Endothelial cell of umbilical vein (primary cell): ENCODE data around the gene NUDT6. TPM values are rescaled to one million over a fixed set of nuclear protein-coding genes. Genes with fewer than 3 reads are reported as not detected.

Experiments
- BruUV-seq: library from RNA; stranded (reverse); fragments of 400-500 nt; replicated peaks from 2 replicates; lab custom pipeline; 2021; lab: Mats Ljungman, UMichigan
- CTCF ChIA-PET: fragments of 300-600, 350-600 bp; sonication (Branson Sonifier 250); formaldehyde crosslinking; loops from one replicate; lab custom pipeline; 2021; ENCODE audit warnings: antibody characterized with exemption, inconsistent platforms; lab: Charles Lee
- POLR2A ChIA-PET: fragments of 300-600, 350-600 bp; sonication (Branson Sonifier 250); formaldehyde crosslinking; loops from one replicate; lab custom pipeline; 2021; ENCODE audit warnings: antibody characterized with exemption, inconsistent platforms; lab: Charles Lee
- DNase-seq: peaks from one replicate; pipeline ENCODE4 v3.0.0-alpha.2; 2011; ENCODE audit warnings: low read depth, low spot score
- FAIRE-seq: peaks from 2 replicates; lab custom pipeline; 2011; peaks lifted over from hg19 to GRCh38; lab: Jason Lieb, UNC
- H2AFZ ChIP-seq: 2 replicates; pipeline ENCODE4 v1.6.0; 2012; ENCODE audit warnings: low read depth, low read length, control low read depth, inconsistent platforms
- H3K27ac ChIP-seq: 2 replicates; pipeline ENCODE4 v1.5.1; 2011; ENCODE audit warnings: low read depth, mild to moderate bottlenecking, control low read depth, low read length, moderate library complexity; ENCODE audit not compliant: insufficient read depth
- H3K27me3 ChIP-seq, 2 experiments: 2 replicates each; pipeline versions ENCODE4 v1.6.0 to v1.6.1; 2011; ENCODE audit warnings: low read length in 2 of 2, mixed read lengths in 1 of 2; ENCODE audit not compliant: control insufficient read depth in 2 of 2, insufficient read depth in 2 of 2
- H3K36me3 ChIP-seq, 2 experiments: 2 replicates in 1 of 2; 3 replicates in 1 of 2; pipeline ENCODE4 v1.5.1; 2011; ENCODE audit warnings: low read length in 2 of 2, mild to moderate bottlenecking in 1 of 2, moderate library complexity in 1 of 2; ENCODE audit not compliant: control insufficient read depth in 2 of 2, insufficient read depth in 2 of 2; ENCODE audit errors: extremely low read depth in 1 of 2
- H3K4me1 ChIP-seq: 3 replicates; pipeline ENCODE4 v1.5.1; 2011; ENCODE audit warnings: mild to moderate bottlenecking, low read length; ENCODE audit not compliant: control insufficient read depth, insufficient read depth; ENCODE audit errors: extremely low read depth
- H3K4me2 ChIP-seq: 2 replicates; pipeline ENCODE4 v1.6.1; 2011; ENCODE audit warnings: low read length, control low read depth, mixed read lengths; ENCODE audit not compliant: insufficient read depth
- H3K4me3 ChIP-seq, 3 experiments: fragments of 200-600 bp in 1 of 3; sonication (generic), shearing (Covaris generic) in 1 of 3; replicated peaks in 1 of 3; 2 replicates each; pipeline ENCODE4 v1.5.1; 2011 to 2016; ENCODE audit warnings: control low read depth in 3 of 3, low read length in 3 of 3, mild to moderate bottlenecking in 2 of 3, inconsistent platforms in 1 of 3, low read depth in 1 of 3, moderate library complexity in 1 of 3; ENCODE audit not compliant: insufficient read depth in 1 of 3
- H3K79me2 ChIP-seq: 2 replicates; pipeline ENCODE4 v1.6.0; 2012; ENCODE audit warnings: low read length, inconsistent platforms; ENCODE audit not compliant: control insufficient read depth, insufficient read depth
- H3K9ac ChIP-seq: replicated peaks from 2 replicates; pipeline ENCODE3; 2011; ENCODE audit warnings: low read length, control low read depth; ENCODE audit not compliant: insufficient read depth; ENCODE audit errors: extremely low read depth
- H3K9me1 ChIP-seq: replicated peaks from 3 replicates; pipeline ENCODE4 v1.6.0; 2011; ENCODE audit warnings: mild to moderate bottlenecking, low read length; ENCODE audit not compliant: control insufficient read depth, insufficient read depth; ENCODE audit errors: extremely low read depth
- H3K9me3 ChIP-seq: replicated peaks from 2 replicates; pipeline ENCODE4 v1.5.1; 2012; ENCODE audit warnings: low read length, inconsistent platforms; ENCODE audit not compliant: control insufficient read depth, insufficient read depth
- H4K20me1 ChIP-seq: replicated peaks from 2 replicates; pipeline ENCODE3; 2011; ENCODE audit warnings: mild to moderate bottlenecking, low read length; ENCODE audit not compliant: control insufficient read depth, insufficient read depth; ENCODE audit errors: extremely low read depth
- FOS ChIP-seq: IDR thresholded peaks from 2 replicates; pipeline ENCODE4 v1.6.1; 2011; ENCODE audit warnings: mild to moderate bottlenecking, low read length, moderate library complexity, borderline replicate concordance; ENCODE audit not compliant: insufficient read depth
- POLR2AphosphoS5 ChIP-seq: IDR thresholded peaks from 2 replicates; pipeline ENCODE4 v1.6.1; 2012; ENCODE audit warnings: low read depth, mild to moderate bottlenecking, control low read depth, low read length, moderate library complexity; ENCODE audit not compliant: insufficient read depth
- dilution Hi-C: fragments of 300-500 bp; cut with MboI; formaldehyde crosslinking; loops from one replicate; pipeline ENCODE4 v1.15.0; 2019; ENCODE audit warnings: low sequenced_read_pairs; ENCODE audit not compliant: extremely low pct_ligation_motif_present
- intact Hi-C: fragments of 100-400 bp; cut with micrococcal nuclease; formaldehyde crosslinking; loops from one replicate; pipeline ENCODE4 v1.10.0; 2022
- polyA plus RNA-seq, 4 experiments: library from polyadenylated mRNA; depleted of rRNA in 3 of 4; stranded (reverse) in 3 of 4; unstranded in 1 of 4; fragments of >200 nt; gene quantifications; 2 replicates each; pipeline versions ENCODE4 v1.2.1 to v1.2.3, GENCODE V29; 2011 to 2012; ENCODE audit warnings: missing spikeins in 1 of 4
- total RNA-seq: library from RNA; stranded (reverse); gene quantifications from 2 replicates; pipeline ENCODE4 v1.2.3, GENCODE V29; 2021
- TF ChIP-seq, protein P1 (sequence below): IDR thresholded peaks from 2 replicates; pipeline ENCODE4 v1.6.1; 2011; ENCODE audit not compliant: insufficient read depth, insufficient read length
- TF ChIP-seq, protein P2 (sequence below), 2 donors: IDR thresholded peaks; 1 replicate in 1 of 2; 2 replicates in 1 of 2; pipeline ENCODE4 v1.5.1; 2011; ENCODE audit warnings: low read length in 2 of 2, mild to moderate bottlenecking in 2 of 2, moderate library complexity in 2 of 2, control low read depth in 1 of 2, inconsistent platforms in 1 of 2, low read depth in 1 of 2; ENCODE audit not compliant: insufficient read depth in 1 of 2; ENCODE audit errors: extremely low read depth in 1 of 2

NUDT6 gene
- total and polyA plus RNA-seq, 2 donors (not counting 3 experiments of a cell fraction or from before 2014, with no cell fraction given) = 5.1 to 5.4 TPM

DNA sequence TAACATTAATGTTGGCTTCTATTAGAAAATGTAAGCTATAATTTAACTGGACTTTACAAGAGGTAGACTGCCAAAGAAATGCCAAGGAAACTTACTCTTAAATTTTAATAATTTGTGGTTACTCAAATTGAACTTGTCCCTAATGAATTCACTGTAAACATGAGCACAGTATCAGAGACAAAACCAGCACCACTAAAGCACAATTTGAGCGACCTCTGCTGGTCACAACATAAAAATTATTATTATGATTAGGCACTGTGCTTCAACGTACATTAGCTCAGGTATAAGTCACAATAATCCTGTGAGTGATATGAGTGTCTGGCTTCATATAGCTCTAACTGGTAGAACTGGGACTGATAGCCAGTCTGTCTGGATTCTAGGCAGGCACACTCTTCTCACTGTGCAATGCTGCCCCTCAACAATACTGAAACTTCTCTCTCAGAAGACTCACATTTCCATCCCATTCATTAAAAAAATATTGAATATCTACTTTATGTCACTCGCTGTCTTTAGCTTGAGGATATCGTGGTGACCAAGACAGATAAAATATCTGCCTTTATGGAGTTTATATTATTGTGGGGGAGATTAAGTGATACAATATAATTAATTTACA lies 8.0 kb downstream of the NUDT6 start:
- Histone ChIP-seq H4K20me1 (no peaks in the 10 kb centered on the region), H2AFZ (peak overlapping the region; percentile 83), H3K9me3 (no peaks in the 10 kb centered on the region), H3K27me3 (no peaks in the 10 kb centered on the region), H3K4me1 (peaks cover 4% of the 10 kb centered on the region), H3K4me3 (no peak overlapping the region), H3K4me2 (peak overlapping the region; percentile 24), H3K9ac (no peak overlapping the region), H3K27ac (no peak overlapping the region), H3K36me3 (no peaks in the 10 kb centered on the region), H3K79me2 (no peaks in the 10 kb centered on the region), H3K9me1 (no peaks in the 10 kb centered on the region)
- no TSS peak for BruUV-seq
- TF ChIP-seq FOS (no peak), POLR2AphosphoS5 (no peak)
- TF ChIP-seq, protein P1, sequence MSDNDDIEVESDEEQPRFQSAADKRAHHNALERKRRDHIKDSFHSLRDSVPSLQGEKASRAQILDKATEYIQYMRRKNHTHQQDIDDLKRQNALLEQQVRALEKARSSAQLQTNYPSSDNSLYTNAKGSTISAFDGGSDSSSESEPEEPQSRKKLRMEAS = no peak
- TF ChIP-seq, protein P2, sequence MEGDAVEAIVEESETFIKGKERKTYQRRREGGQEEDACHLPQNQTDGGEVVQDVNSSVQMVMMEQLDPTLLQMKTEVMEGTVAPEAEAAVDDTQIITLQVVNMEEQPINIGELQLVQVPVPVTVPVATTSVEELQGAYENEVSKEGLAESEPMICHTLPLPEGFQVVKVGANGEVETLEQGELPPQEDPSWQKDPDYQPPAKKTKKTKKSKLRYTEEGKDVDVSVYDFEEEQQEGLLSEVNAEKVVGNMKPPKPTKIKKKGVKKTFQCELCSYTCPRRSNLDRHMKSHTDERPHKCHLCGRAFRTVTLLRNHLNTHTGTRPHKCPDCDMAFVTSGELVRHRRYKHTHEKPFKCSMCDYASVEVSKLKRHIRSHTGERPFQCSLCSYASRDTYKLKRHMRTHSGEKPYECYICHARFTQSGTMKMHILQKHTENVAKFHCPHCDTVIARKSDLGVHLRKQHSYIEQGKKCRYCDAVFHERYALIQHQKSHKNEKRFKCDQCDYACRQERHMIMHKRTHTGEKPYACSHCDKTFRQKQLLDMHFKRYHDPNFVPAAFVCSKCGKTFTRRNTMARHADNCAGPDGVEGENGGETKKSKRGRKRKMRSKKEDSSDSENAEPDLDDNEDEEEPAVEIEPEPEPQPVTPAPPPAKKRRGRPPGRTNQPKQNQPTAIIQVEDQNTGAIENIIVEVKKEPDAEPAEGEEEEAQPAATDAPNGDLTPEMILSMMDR (IDR thresholded peaks at IDR 0.05; ENCODE audit: extremely low read depth in 1 of 2, insufficient read depth in 1 of 2, low read depth in 1 of 2, low read length in 2 of 2) = peak; percentile 27 to 30
- FAIRE-seq (peak; percentile 86), DNase-seq (peak; percentile 77)
- POLR2A ChIA-PET = no interaction called here
- CTCF ChIA-PET = interaction anchor here (0.8 to 5.2 kb wide), 37 partner anchors 8 to 1407 kb away, joined by 3 to 183 read pairs (median 5); partner anchors contain the start of genes BBS12 and NUDT6
- dilution Hi-C loops = loop anchor here (25.0 kb wide), 1 partner anchor 152 kb away; no protein-coding TSS in a partner anchor
- intact Hi-C loops = loop anchor here (1.0 kb wide), 5 partner anchors 87 to 312 kb away; partner anchors contain the start of gene BBS12
